ENCODE measurements around the gene PPP1R8. TPM values are rescaled to one million over a fixed set of nuclear protein-coding genes. Genes with fewer than 3 reads are reported as not detected.

The PPP1R8 gene
- total RNA-seq, 2 donors from 2014 or later = 45.0 to 48.1 TPM

DNA sequence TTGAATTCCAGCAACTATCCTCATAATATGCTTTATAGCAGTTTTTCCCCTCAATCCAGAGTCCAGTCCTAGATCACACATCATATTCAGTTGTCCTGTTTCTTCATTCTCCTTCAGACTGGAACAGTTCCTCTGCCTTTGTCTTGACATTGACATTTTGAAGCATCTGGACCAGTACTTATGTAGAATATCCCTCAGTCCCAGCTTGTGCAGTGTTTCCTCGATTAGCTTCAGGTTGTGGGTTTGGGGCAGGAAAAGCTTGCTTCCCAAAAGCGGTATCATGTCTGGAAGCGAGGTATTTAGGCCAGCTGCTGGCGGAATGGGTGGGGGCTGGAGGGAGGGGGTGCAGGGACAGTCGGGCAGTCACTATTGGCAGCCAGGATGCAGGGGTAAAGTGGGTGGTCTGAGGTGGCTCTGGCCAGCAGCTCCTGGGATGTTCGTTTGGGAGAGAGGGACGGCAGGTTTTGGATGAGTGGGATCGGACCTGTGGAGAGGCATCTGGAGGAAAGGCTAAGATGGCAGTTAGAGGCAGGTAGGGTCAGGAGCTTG lies 48.3 kb downstream of the PPP1R8 start:
- H3K27me3 Mint-ChIP-seq (ENCODE audit: insufficient read depth) = no peaks in the 10 kb centered on the region
- TF ChIP-seq, protein P1, sequence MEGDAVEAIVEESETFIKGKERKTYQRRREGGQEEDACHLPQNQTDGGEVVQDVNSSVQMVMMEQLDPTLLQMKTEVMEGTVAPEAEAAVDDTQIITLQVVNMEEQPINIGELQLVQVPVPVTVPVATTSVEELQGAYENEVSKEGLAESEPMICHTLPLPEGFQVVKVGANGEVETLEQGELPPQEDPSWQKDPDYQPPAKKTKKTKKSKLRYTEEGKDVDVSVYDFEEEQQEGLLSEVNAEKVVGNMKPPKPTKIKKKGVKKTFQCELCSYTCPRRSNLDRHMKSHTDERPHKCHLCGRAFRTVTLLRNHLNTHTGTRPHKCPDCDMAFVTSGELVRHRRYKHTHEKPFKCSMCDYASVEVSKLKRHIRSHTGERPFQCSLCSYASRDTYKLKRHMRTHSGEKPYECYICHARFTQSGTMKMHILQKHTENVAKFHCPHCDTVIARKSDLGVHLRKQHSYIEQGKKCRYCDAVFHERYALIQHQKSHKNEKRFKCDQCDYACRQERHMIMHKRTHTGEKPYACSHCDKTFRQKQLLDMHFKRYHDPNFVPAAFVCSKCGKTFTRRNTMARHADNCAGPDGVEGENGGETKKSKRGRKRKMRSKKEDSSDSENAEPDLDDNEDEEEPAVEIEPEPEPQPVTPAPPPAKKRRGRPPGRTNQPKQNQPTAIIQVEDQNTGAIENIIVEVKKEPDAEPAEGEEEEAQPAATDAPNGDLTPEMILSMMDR (conservative IDR thresholded peaks at IDR 0.05) = no peak
- H3K27ac Mint-ChIP-seq = no peak overlapping the region

DNA sequence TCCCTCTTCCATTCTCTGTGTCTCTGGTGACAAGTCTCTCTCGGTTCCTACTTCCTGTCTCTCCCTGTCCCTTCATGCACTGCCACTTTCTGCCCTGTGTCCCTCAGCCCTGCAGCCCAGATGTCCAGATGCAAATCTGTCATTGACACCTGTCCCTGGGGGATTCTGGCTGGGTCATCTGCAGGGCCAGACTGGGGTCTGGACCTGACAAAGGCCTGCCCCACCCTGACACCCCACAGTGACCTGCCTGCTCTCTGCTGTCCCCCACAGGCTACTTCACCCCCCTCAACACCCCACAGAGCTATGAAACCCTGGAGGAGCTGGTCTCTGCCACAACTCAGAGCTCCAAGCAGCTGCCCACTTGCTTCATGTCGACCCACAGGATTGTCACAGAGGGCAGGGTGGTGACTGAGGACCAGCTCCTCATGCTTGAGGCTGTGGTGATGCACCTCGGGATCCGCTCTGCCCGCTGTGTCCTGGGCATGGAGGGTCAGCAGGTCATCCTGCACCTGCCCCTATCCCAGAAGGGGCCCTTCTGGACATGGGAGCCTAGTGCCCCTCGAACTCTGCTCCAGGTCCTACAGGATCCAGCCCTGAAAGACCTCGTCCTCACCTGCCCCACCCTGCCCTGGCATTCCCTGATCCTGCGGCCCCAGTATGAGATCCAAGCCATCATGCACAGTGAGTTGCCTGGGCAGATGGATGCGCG lies 48.9 kb downstream of the PPP1R8 start:
- Histone ChIP-seq H3K4me1 (ENCODE audit: control insufficient read depth, insufficient read depth, low read length) (no peaks in the 10 kb centered on the region), H3K27ac (ENCODE audit: low read depth, low read length) (no peak overlapping the region), H3K4me3 (ENCODE audit: low read length) (no peak overlapping the region), H3K27me3 (ENCODE audit: control insufficient read depth, insufficient read depth, low read length, poor library complexity, severe bottlenecking) (no peaks in the 10 kb centered on the region), H3K9ac (ENCODE audit: extremely low read depth, low read length, poor library complexity, severe bottlenecking) (no peak overlapping the region), H3K36me3 (ENCODE audit: control insufficient read depth, insufficient read depth, low read length) (peaks cover 6% of the 10 kb centered on the region), H3K9me3 (ENCODE audit: control insufficient read depth, low read length) (no peaks in the 10 kb centered on the region)
- Mint-ChIP-seq H3K27ac (no peak overlapping the region), H3K4me1 (no peaks in the 10 kb centered on the region), H3K27me3 (ENCODE audit: insufficient read depth) (no peaks in the 10 kb centered on the region), H3K9me3 (no peaks in the 10 kb centered on the region), H3K4me3 (no peak overlapping the region), H3K36me3 (ENCODE audit: low read depth) (peaks cover 12% of the 10 kb centered on the region)
- WGBS, 2 experiments (ENCODE audit: insufficient coverage in 1 of 2, insufficient read length in 1 of 2) = 87 to 94% methylated on average over 7 to 10 of the region's 10 CpGs
- TF ChIP-seq, protein P1 (conservative IDR thresholded peaks at IDR 0.05) = no peak
- no peak for DNase-seq

More for the DNA sequence above, 48.3 kb downstream of the PPP1R8 start:
- H3K4me1 Mint-ChIP-seq = no peaks in the 10 kb centered on the region
- 89 to 90% methylated on average over 6 to 8 of the region's 8 CpGs for WGBS, 2 experiments (ENCODE audit: insufficient coverage in 1 of 2, insufficient read length in 1 of 2)
- no peaks in the 10 kb centered on the region for H3K9me3 ChIP-seq (ENCODE audit: control insufficient read depth, low read length)
- H3K4me3 ChIP-seq (ENCODE audit: low read length) = no peak overlapping the region
- H3K4me3 Mint-ChIP-seq = no peak overlapping the region
- H3K27ac ChIP-seq (ENCODE audit: low read depth, low read length) = no peak overlapping the region
- no peak overlapping the region for H3K9ac ChIP-seq (ENCODE audit: extremely low read depth, low read length, poor library complexity, severe bottlenecking)
- H3K4me1 ChIP-seq (ENCODE audit: control insufficient read depth, insufficient read depth, low read length) = no peaks in the 10 kb centered on the region
- H3K36me3 Mint-ChIP-seq (ENCODE audit: low read depth) = peaks cover 9% of the 10 kb centered on the region
- no peaks in the 10 kb centered on the region for H3K9me3 Mint-ChIP-seq
- no peak for DNase-seq
- H3K27me3 ChIP-seq (ENCODE audit: control insufficient read depth, insufficient read depth, low read length, poor library complexity, severe bottlenecking) = no peaks in the 10 kb centered on the region
- peaks cover 6% of the 10 kb centered on the region for H3K36me3 ChIP-seq (ENCODE audit: control insufficient read depth, insufficient read depth, low read length)

DNA sequence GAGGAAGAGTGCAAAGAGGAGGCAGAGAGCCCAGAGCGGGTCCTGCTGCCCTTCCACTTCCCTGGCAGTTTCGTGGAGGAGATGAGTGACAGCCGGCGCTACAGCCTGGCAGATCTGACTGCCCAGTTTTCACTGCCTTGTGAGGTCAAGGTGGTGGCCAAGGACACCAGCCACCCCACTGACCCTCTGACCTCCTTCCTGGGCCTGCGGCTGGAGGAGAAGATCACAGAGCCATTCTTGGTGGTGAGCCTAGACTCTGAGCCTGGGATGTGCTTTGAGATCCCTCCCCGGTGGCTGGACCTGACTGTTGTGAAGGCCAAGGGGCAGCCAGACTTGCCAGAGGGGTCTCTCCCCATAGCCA lies 51.9 kb downstream of the PPP1R8 start:
- Mint-ChIP-seq H3K4me3 (no peak overlapping the region), H3K27ac (no peak overlapping the region), H3K36me3 (ENCODE audit: low read depth) (peaks cover 27% of the 10 kb centered on the region), H3K4me1 (peaks cover 2% of the 10 kb centered on the region), H3K9me3 (no peaks in the 10 kb centered on the region), H3K27me3 (ENCODE audit: insufficient read depth) (no peaks in the 10 kb centered on the region)
- no peak for DNase-seq
- Histone ChIP-seq H3K27ac (ENCODE audit: low read depth, low read length) (no peak overlapping the region), H3K9me3 (ENCODE audit: control insufficient read depth, low read length) (no peaks in the 10 kb centered on the region), H3K27me3 (ENCODE audit: control insufficient read depth, insufficient read depth, low read length, poor library complexity, severe bottlenecking) (no peaks in the 10 kb centered on the region), H3K4me1 (ENCODE audit: control insufficient read depth, insufficient read depth, low read length) (no peaks in the 10 kb centered on the region), H3K9ac (ENCODE audit: extremely low read depth, low read length, poor library complexity, severe bottlenecking) (no peak overlapping the region), H3K36me3 (ENCODE audit: control insufficient read depth, insufficient read depth, low read length) (peaks cover 15% of the 10 kb centered on the region), H3K4me3 (ENCODE audit: low read length) (no peak overlapping the region)
- WGBS, 2 experiments (ENCODE audit: insufficient coverage in 1 of 2, insufficient read length in 1 of 2) = 94 to 100% methylated on average over 4 to 6 of the region's 6 CpGs
- TF ChIP-seq, protein P1 (conservative IDR thresholded peaks at IDR 0.05) = no peak
